D341Med (cell line): ENCODE data around the gene UBA3.

Source experiments
- DNase-seq: peaks from one replicate; pipeline ENCODE4 v3.0.0; 2012; ENCODE audit warnings: low spot score

The UBA3 gene

DNA sequence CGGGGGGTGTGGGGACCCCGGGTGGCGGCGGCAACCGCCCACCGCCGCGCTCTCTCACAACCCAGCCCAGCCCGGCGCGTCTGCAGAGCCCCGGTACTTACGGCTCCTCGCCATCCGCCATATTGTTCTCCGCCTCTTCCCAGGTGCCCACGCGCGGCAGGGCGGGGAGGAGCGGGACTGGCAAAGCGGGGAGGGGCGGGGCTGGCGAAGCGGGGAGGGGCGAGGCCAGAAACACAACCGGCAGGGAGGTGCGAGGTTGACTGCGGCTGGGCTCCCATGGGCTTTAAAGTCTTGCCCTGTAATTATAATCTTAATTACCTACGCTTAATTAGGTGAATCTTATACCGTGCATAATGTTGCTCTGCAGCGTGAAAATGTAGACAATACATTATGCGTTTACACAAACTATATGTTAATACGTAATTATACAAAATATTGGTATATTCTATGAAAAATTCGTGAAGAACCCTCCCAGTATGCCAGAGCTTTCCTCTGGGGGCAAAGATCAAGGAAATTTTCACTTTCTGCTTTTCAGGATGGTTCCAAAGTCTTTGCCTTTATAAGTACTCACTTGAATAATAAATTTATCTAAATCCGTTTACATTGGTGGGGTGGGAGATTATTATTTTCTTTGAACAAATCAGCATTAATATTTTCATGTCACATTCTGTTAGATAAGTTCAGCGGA, at the start of gene UBA3:
UBA3 (minus strand) TSS at position 133 of the 688 bp plus-strand sequence; CDS start at position 121, 12 bp downstream.
- peak; percentile 94 for DNase-seq

DNA sequence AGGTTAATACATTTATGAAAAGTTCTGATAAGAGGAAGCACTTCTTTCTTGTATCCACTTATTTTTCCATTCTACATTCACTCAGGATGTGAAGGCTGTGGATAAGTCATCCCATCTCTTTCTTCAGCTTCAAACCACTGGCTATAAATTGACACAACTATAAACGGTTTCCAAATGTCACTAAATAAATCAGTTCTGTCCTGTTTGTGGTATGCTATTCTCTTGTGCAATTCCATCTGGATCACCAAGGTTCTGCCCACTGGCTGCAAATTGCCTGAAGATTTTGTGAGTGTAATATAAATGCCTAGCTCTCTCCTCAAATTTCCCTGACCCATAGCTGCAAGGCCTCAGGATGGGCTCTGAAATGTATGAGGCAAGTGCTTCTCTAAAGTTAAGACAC, 49.4 kb upstream of the UBA3 start:
- DNase-seq = no peak

DNA sequence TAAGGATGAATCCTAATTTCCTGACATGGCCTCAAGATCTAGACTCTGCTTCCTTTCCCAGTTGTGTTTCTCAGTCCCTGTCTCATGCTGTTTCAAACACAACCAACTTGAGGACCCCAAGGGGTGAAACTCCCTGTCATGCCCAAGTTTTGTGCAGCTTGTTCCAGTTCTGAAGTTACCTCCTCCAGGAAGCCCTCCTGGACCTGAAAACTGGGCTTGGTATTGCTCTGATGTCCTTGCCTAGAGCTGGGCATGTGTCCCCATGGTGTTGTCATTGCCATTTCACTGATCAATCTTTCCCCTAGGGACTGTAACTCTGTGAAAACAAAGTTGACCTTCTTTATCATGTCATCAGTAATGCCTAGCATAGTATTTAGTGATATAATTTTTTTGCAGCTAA, 48.3 kb upstream of the UBA3 start:
- no peak for DNase-seq

DNA sequence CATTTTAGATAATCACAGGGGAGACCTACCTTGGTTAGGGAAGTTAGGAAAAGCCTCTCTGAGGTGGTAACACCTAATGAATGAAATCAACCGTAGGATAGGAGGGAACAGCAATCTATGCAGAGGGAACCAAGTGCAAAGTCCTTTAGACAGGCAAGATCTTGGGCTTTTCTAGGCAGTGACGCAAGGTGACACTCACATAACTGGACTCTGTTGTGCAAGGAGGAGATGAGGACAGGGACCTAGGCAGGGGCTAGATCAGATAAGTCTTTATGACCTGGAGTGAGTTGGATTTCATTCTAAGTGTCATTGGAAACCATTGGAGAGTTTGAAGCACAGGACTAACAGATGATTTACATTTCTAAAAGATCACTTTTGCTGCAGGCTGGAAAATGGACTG, 46.8 kb upstream of the UBA3 start:
- no peak for DNase-seq

DNA sequence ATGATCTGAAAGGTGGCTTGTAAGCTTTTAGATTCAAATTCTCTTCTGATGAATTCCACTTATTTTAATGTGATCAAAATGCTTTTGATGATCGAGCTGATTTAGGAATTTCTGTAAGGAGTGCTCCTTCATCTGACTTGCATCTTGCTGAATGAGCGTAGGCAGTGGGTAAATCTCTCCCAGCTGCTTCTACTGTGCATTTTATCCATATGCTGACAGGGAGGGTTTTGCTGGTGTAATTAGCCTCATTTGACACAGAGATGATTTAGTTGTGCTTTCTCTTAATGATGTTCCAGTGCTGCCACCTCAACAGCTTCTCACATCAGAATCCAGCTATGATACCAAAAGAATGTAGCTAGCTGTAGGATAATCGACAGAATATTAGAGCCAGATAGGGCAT, 46.1 kb upstream of the UBA3 start:
- no peak for DNase-seq

DNA sequence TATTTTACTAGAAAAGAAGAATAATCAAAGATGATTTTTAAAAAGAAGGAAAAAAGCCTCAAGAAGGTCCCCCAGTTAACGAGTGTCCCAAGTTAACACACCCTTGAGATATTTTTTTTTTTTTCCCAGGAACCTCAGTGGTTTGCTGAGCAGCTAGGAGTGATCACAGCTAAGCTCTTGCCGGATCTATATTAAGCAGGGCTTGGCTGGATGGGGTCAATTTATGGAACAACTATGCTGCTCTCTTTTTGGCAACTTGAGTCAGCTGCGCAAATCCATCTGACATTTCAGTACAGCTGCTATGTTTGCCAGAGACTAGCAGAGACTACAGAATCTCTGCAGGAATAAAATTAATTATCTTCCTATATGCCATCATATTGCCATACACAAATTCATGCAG, 42.2 kb upstream of the UBA3 start, which contains the start of gene LMOD3:
LMOD3 (minus strand) TSS at position 193 of the 400 bp plus-strand sequence. CDS start 209 bp downstream, outside the sequence.
- no peak for DNase-seq

DNA sequence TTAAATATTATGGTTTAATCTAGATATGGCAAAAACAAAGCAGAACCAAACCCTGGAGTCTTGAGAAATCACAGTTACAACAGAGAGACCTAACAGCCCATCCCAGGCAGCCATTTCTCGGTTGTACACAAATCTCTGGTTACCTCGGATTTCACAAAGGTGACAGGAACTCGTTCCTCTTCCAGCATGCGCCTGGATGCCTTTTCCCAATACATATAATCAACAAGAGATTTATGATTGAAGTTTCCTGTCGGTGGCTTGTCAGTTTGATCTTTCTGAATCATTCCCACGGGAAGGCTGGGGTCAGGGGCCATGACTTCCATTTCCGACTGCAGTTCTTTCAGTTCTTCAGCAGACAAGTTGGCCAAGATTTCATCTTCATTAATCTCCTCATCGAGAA, 41.8 kb upstream of the UBA3 start:
- no peak for DNase-seq

DNA sequence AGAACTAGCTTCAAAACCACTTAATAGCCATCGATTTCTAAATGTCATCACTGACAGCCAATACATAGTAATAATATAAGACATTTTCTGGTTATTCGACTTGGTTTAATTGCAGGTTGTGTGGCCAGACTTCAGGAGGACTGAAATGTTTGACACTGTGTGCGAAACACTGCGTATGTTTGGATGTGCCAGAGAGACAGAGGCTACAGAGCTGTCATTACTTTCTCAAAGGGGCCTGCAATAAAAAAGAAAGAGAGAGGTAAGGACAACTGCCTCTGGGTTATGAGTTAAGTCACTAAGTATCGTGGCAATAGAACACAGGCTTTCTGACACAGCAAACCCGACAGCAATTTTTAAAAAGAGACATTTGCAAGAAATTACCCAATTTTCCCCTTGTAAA, 41.3 kb upstream of the UBA3 start:
- DNase-seq = no peak

DNA sequence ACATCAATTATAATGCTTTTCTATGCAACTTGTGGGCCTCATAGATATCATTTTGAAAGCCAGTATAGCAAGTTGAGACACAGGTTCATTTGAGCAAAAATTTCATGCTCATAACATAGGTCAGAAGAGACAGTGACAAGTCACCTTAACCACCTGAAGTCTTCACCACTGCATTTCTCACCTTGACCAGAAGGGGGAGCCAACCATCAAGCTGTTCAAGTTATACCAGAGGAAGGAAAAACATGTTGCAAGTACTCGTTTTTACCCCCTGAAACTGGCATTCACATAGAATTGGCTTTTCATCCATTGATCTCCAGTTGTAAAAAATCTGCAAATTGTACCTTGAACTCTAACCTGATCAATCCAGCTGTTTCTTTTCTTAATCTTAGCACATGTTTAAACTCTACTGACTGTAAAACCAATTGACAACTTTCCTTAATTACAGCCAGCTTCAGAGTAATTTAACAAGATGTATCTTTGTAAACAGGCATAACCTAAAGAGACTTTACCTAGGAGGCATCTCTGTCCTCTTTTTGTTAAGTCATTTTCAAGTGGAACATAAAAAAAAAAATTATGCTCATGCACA, 40.8 kb upstream of the UBA3 start:
- DNase-seq = peak; percentile 62

DNA sequence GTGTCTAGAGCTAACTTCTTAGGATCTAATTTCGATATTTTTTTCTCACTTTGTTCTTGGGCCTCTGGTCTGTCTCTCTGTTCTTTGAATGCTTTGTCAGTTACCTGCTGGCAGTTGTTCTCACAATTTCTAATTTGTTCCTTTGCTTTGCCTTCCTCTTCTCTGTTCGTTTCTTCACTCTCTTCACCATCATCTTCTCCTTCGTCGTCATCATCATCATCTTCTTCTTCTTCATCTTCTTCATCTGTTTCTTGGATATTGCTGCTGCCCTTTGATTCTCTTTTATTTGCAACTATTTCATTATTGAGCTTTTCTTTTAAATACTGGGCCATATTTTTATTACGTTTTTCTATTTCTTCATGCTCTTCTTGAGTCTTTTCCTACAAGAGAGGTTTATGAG, 39.5 kb upstream of the UBA3 start:
- DNase-seq = no peak

DNA sequence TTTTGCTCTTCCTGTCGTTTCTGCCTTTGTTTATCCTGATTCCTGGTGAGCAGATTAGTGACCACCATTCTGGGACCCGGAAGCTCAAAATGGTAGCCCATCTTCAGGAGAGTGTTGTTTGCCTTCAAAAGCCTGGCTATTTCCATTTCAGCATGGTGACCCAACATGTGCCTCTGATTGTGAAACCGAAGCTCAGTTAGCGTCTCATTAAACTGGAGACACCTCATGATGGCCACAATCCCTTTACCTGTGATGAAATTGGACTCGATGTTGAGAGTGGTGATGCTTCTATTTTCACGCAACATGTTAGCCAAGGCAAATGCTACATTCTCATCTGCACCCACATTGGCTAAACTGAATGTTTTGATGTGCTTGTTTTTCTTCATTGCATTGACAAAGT, 39.0 kb upstream of the UBA3 start:
- DNase-seq = no peak

DNA sequence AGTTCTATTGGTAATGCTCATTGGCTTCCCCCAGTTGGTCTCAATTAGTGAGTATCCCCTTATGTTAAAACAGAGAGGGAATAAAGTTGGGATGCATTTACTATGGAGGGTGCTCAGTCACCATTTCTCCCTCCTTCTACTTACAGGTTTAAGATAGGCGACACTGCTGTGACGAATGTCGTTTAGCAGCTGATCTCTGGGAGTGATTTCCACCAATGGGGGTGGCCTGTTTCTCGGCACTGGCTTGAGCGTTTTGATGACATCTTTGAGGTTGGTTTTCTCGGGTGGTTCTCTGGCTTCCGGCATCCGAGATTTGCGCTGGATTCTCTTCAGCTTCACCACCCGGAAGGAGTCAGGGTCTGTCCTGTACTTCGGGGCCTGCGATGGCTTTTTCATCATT, 38.4 kb upstream of the UBA3 start:
- DNase-seq = no peak

DNA sequence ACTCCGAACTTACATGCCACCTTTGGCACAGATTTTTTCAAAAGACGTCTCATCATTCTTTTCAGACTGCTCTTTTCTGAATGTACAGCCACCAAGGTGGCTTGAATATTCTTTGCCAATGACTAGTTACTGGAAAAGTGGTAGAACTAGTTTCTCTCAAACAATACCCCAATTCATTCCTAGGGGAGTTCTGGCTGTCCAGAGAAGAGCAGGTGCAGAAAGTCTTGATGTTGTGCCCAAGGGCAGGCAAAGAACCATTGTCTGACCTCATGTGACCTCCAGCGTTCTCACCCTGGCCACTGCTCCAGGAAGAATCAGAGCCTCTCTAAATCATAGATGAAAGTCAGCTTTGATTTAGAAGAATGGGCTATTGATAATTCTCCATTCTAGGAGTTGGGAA, 36.7 kb upstream of the UBA3 start:
- no peak for DNase-seq

DNA sequence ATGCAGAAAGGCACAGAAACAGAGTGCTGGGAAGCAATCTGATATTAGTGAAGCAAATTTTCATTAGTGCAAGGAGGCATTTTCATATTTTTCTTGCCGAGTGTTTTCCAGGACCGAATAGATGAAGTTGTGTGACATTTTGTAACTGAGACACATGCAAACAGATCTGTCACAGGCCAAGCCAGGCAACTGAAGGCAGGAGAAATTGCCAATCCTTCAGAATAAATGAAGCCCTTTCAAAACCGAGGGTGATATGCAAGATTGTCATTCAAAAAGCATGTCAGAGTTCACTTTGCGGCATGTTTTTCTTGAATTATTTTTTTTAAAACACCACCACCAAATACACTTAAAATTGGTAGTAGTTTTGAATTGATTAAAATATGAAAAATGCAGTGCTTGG, 36.0 kb upstream of the UBA3 start:
- DNase-seq = no peak

DNA sequence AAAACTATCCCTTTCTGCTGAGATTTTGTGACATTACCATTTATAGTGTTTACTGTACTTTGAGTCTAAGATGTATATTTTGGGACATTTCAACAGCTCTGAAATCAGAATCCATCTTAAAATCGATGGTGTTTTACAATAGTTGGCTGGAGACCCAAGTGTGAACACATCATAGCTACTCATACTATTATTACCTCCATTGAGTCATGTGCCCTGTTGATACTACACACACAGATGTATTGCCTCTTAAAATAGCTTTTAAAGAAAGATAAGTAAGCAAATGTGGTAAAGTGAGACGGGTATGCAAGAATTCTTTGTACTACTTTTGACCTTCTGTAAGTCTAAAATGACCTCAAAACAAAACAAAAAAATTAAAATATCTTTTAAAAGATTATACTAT, 35.6 kb upstream of the UBA3 start:
- DNase-seq = no peak

DNA sequence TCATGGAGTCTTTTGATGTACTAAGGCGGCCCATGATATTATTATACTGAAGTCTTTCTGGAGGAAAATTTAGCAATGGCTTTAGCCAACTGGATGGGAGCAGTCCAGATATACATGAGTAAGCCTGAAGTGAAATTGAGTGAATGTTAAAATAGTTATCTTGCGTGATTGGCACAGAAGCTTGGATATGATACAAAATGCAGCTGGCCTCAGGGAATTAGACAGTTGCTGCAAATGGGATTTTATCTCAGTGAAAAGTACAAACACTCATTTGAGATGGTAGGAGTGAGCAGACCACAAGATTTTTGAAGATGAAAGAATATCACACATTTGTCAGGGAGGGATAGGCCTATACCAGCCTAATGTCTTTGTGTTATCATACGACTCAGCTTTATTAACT, 33.4 kb upstream of the UBA3 start:
- no peak for DNase-seq

DNA sequence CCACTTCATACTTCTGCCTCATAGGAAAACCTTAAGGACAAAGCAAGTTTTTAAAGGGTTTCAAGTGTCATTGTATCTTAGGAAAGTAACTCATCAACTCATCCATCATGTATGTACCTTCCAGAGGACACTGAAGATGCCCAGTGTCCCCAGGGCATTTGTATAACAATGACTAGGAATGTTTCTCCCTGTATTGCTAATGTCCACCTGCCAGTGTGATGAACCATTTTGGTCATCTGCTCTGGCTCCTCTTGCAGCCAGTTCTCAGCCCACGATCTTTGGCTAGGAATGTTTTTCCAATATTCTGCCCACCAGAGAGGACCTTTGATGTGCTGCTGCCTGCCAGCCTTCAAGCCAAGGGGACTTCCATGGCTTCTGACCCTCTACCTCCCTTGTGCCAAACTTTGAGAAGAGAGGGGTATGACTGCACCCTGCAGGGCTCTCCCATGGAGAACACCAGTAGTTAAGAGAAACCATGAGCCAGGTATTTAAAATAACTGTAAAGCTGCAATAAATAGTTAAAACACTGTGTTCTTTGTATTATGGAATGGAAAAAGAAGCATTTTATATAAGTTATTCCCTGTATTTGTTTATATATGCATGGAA, 30.9 kb upstream of the UBA3 start:
- no peak for DNase-seq

DNA sequence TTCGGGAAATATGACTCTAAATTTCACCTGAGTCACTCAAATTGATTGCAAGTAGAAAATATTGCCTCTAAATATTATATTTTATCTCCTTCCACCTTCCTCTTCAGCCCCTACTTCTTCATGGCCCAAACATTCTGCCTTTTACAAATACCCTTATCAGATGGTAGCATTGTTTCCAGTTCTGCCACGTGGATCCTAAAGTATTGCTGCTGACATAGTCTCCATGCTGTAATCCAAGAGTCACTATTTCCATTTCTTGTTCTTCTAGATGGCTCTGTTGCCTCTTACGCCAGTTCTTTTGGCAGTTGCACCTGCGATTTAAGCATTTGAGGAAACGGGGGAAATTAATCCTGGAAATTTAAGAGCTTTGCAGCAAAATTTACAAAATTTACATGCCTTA, 28.6 kb upstream of the UBA3 start:
- DNase-seq = no peak

DNA sequence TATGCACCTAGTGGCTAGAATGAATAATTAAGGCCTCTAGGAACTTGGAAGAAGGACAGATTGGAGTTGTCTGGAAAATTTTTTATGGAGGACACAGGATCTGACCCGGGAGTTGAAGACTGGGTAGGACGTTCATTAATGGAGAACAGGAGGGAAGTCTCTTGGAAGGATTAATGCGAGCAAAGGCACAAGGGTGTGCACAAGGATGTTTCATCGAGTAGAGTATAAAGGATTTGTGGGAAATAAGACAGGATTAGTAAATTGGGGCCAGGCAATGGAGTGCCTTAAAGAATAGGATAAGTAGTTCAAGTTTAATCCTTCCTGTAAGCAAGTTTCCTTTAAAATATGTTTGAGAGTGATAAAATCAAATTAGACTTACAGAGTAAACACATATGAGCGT, 27.7 kb upstream of the UBA3 start:
- DNase-seq = peak; percentile 55

DNA sequence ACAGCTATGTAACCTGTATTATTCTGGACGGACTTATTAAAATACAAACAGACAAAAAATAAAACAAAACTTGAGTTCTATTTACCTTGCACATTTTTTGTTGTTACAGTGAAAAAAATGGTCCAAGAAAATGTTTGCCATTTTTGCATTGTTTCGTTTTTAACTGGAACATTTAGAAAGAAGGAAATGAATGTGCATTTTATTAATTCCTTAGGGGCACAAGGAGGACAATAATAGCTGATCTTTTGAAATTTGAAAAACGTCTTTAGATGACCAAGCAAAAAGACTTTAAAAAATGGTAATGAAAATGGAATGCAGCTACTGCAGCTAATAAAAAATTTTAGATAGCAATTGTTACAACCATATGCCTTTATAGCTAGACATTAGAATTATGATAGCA, 25.2 kb upstream of the UBA3 start:
- DNase-seq = no peak

DNA sequence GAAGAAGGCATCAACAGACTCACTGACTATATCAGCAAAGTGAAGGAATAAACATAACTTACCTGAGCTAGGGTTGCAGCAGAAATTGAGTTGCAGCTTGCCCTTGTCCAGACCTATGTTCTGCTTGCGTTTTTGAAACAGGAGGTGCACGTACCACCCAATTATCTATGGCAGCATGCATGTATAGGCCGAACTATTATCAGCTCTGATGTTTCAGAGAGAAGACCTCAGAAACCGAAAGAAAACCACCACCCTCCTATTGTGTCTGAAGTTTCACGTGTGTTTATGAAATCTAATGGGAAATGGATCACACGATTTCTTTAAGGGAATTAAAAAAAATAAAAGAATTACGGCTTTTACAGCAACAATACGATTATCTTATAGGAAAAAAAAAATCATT, 24.4 kb upstream of the UBA3 start:
- DNase-seq = no peak

DNA sequence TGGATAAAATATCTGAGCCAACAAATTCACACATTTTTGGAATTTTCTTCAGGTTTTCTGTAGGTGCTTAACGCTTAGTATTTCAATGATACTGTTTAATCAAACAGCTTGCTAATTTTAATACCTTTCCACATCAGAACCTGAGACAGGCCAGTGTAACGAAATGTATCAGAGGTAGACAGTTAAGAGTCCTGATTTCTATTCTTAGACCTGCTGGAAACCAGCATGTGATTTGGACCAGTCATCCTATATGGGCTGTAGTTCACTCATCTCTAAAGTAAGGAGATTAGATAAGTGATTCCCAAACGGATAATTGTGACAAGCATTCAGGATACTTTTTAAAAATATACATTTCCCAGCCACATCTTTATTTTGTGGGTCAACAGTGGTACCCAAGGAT, 23.0 kb upstream of the UBA3 start:
- no peak for DNase-seq

DNA sequence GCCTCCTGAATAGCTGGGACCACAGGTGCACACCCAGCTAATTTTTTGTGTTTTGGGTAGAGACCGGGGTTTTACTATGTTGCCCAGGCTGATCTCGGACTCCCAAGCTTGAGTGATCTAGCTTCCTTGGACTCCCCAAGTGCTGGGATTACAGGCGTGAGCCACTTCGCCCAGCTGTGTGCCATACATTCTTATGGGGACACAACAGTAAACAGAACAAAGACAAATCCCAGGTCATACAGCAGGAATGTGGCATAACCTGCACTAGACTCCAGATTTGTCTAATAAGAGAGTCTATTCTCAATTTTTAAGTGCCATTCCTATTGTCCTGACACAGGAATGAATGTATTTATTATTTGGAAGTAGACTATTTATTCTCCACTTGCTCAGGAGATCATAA, 22.2 kb upstream of the UBA3 start:
- no peak for DNase-seq

DNA sequence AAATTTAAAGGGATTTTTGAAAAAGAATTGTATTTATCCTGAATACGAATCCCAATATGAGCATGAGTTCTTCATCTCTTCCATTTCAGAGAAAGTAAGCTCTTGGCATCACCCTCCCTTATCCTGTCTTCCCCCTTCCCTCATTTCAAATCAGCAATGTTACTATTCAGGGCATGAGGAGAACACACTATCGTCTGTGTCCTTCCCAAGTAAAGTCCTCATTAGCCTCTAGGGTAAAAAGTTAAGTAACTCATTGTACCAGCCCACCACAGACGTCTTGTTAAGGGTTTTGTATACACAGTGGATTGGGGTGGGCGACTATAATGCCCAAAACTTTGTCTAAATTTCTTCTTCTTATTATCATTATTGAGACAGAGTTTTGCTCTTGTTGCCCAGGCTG, 19.4 kb upstream of the UBA3 start:
- DNase-seq = no peak
